GM12891 (cell line): ENCODE data around the gene PRR3.

Experiments used
- DNase-seq: peaks from one replicate; pipeline ENCODE4 v3.0.0; 2011; ENCODE audit warnings: low spot score; ENCODE audit not compliant: insufficient read length
- FAIRE-seq: peaks from 2 replicates; lab custom pipeline; 2011; peaks lifted over from hg19 to GRCh38; lab: Jason Lieb, UNC
- PAX5 ChIP-seq: IDR thresholded peaks from 2 replicates; pipeline ENCODE4 v1.6.1; 2011; ENCODE audit warnings: low read length, moderate library complexity, mild to moderate bottlenecking; ENCODE audit not compliant: insufficient read depth, severe bottlenecking
- POLR2A ChIP-seq: IDR thresholded peaks from 2 replicates; pipeline ENCODE4 v1.6.1; 2011; ENCODE audit warnings: low read depth, low read length, control low read depth
- POLR2AphosphoS5 ChIP-seq: IDR thresholded peaks from 2 replicates; pipeline ENCODE4 v1.6.1; 2011; ENCODE audit warnings: low read depth, low read length, control low read depth
- POU2F2 ChIP-seq: IDR thresholded peaks from 2 replicates; pipeline ENCODE4 v1.6.1; 2011; ENCODE audit warnings: low read depth, mild to moderate bottlenecking, control low read depth, low read length, moderate library complexity
- SPI1 ChIP-seq: IDR thresholded peaks from 2 replicates; pipeline ENCODE4 v1.6.1; 2011; ENCODE audit warnings: low read depth, low read length, control low read depth
- TAF1 ChIP-seq: IDR thresholded peaks from 2 replicates; pipeline ENCODE4 v1.6.1; 2011; ENCODE audit warnings: low read depth, low read length, control low read depth

PRR3 gene

GRCh38 chr6:30600451-30600961, 43.4 kb downstream of the PRR3 start:
- no peak for DNase-seq
- no peak for FAIRE-seq
- TF ChIP-seq SPI1 (no peak), POLR2AphosphoS5 (peak; percentile 22; the same call in 1 of the 2 replicates), POU2F2 (no peak)

GRCh38 chr6:30601436-30601814, 44.3 kb downstream of the PRR3 start:
- DNase-seq (no peak), FAIRE-seq (no peak)
- peak; percentile 11; the same call in 1 of the 2 replicates for TF ChIP-seq POLR2AphosphoS5
- TF ChIP-seq PAX5, result no peak

GRCh38 chr6:30601815-30602641, 44.9 kb downstream of the PRR3 start:
- DNase-seq (no peak), FAIRE-seq (no peak)
- TF ChIP-seq POU2F2 (no peak), POLR2AphosphoS5 (peak; percentile 6)

- DNase-seq, result no peak
- TF ChIP-seq POLR2A, result no peak
- no peak for TF ChIP-seq POU2F2
- TF ChIP-seq TAF1, result no peak
- no peak for TF ChIP-seq SPI1
- TF ChIP-seq POLR2AphosphoS5, result no peak
- no peak for TF ChIP-seq PAX5
- FAIRE-seq, result no peak
These were observed 46.9 kb downstream of the PRR3 start for GRCh38 chr6:30603961-30604360.

GRCh38 chr6:30610065-30610464, 53.0 kb downstream of the PRR3 start:
- FAIRE-seq (no peak), DNase-seq (no peak)
- TF ChIP-seq SPI1 (no peak), POLR2A (no peak), POLR2AphosphoS5 (no peak), PAX5 (no peak), POU2F2 (no peak), TAF1 (no peak)

GRCh38 chr6:30611150-30611855, 54.2 kb downstream of the PRR3 start:
- FAIRE-seq (no peak), DNase-seq (no peak)
- TF ChIP-seq POU2F2 (no peak), TAF1 (no peak), POLR2A (no peak), PAX5 (no peak), SPI1 (no peak), POLR2AphosphoS5 (no peak)

- DNase-seq (no peak), FAIRE-seq (no peak)
- TF ChIP-seq POU2F2, result no peak
- TF ChIP-seq TAF1, result no peak
- TF ChIP-seq SPI1, result no peak
- TF ChIP-seq POLR2AphosphoS5, result no peak
- no peak for TF ChIP-seq POLR2A
- TF ChIP-seq PAX5, result no peak
These were observed 54.7 kb downstream of the PRR3 start for GRCh38 chr6:30611856-30612194.

GRCh38 chr6:30612213-30612612, 55.1 kb downstream of the PRR3 start:
- FAIRE-seq (no peak), DNase-seq (no peak)
- peak; percentile 4; the same call in 1 of the 2 replicates for TF ChIP-seq POLR2AphosphoS5
- TF ChIP-seq TAF1, result no peak

- no peak for FAIRE-seq
- no peak for DNase-seq
These were observed 55.7 kb downstream of the PRR3 start for GRCh38 chr6:30612687-30613248.

More at GRCh38 chr6:30612687-30613248, 55.7 kb downstream of the PRR3 start:
- no peak for TF ChIP-seq PAX5
- no peak for TF ChIP-seq POLR2AphosphoS5
- no peak for TF ChIP-seq TAF1
- TF ChIP-seq POU2F2, result no peak
- TF ChIP-seq POLR2A, result no peak; the same call in 1 of the 2 replicates
- TF ChIP-seq SPI1, result no peak
